Sigmoid colon (tissue), 4 donors: ENCODE data around the gene RSAD2.

ENCODE experiments used
- POLR2AphosphoS5 ChIP-seq, 4 donors: sonication (generic); formaldehyde crosslinking; IDR thresholded peaks; one replicate each; pipeline ENCODE4 v1.6.1; 2017; ENCODE audit warnings: antibody characterized with exemption in 4 of 4
- TF ChIP-seq, protein P1 (sequence below), 4 experiments: fragments of 450-650 bp in 3 of 4; fragments of 200-600 bp in 1 of 4; IDR thresholded peaks; one replicate each; pipeline ENCODE4 v1.5.1; 2016 to 2019; ENCODE audit warnings: antibody characterized with exemption in 4 of 4, mild to moderate bottlenecking in 3 of 4, moderate library complexity in 2 of 4

DNA sequence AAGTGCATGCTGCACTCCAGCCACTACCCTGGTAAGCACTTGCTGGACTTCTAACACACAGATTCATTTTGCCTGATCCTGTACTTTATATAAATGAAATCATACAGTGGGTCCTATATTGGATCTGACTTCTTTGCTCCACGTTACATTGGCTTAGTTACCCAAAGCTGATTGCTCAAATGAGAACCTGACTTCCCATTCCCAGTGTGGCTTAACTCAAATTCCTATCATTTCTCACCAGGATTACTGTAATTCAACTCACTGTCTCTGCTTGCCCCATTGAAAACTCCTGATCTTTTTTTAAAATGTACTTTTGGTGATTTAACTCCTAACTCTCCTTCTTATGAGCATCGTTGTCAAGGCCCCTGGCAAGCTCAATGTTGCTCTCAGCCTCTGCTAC, 1.4 kb downstream of the RSAD2 start:
- TF ChIP-seq, protein P1, sequence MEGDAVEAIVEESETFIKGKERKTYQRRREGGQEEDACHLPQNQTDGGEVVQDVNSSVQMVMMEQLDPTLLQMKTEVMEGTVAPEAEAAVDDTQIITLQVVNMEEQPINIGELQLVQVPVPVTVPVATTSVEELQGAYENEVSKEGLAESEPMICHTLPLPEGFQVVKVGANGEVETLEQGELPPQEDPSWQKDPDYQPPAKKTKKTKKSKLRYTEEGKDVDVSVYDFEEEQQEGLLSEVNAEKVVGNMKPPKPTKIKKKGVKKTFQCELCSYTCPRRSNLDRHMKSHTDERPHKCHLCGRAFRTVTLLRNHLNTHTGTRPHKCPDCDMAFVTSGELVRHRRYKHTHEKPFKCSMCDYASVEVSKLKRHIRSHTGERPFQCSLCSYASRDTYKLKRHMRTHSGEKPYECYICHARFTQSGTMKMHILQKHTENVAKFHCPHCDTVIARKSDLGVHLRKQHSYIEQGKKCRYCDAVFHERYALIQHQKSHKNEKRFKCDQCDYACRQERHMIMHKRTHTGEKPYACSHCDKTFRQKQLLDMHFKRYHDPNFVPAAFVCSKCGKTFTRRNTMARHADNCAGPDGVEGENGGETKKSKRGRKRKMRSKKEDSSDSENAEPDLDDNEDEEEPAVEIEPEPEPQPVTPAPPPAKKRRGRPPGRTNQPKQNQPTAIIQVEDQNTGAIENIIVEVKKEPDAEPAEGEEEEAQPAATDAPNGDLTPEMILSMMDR (IDR thresholded peaks at IDR 0.05) = no peak
- TF ChIP-seq POLR2AphosphoS5 (IDR thresholded peaks at IDR 0.05) = no peak
